HFFc6 (cell line): ENCODE data around the gene GRAMD4. TPM values are rescaled to one million over a fixed set of nuclear protein-coding genes. Genes with fewer than 3 reads are reported as not detected.

ENCODE experiments used
- DNase-seq: peaks from one replicate; pipeline ENCODE4 v3.0.0-alpha.2; 2018
- H3K27ac Mint-ChIP-seq: 2 replicates; pipeline ENCODE4 v1.8.0; 2020; ENCODE audit warnings: mild to moderate bottlenecking, mixed read lengths
- H3K27me3 Mint-ChIP-seq: 2 replicates; pipeline ENCODE4 v1.8.0; 2021; ENCODE audit warnings: mild to moderate bottlenecking, moderate library complexity, mixed read lengths; ENCODE audit not compliant: insufficient read depth
- H3K36me3 Mint-ChIP-seq: 2 replicates; pipeline ENCODE4 v1.8.0; 2021; ENCODE audit warnings: low read depth, mixed read lengths
- H3K4me1 Mint-ChIP-seq: 2 replicates; pipeline ENCODE4 v1.8.0; 2020; ENCODE audit warnings: low read depth, mixed read lengths
- H3K4me3 Mint-ChIP-seq: 2 replicates; pipeline ENCODE4 v1.8.0; 2020; ENCODE audit warnings: mild to moderate bottlenecking, moderate library complexity, mixed read lengths
- H3K9me3 Mint-ChIP-seq: 2 replicates; pipeline ENCODE4 v1.8.0; 2020; ENCODE audit warnings: mild to moderate bottlenecking, mixed read lengths
- total RNA-seq, 6 experiments: library from RNA; stranded (reverse); fragmentation: NEBNext Ultra II Directional; extraction: Animal tissue kit (Norgen Biotek cat#: 25700); gene quantifications; 2 replicates in 1 of 6; 3 replicates in 5 of 6; pipeline ENCODE4 v1.2.3, GENCODE V29; 2021
- TF ChIP-seq, protein P1 (sequence below): fragments of 200-600 bp; sonication (generic); IDR thresholded peaks from 2 replicates; pipeline ENCODE4 v1.5.0; 2021; ENCODE audit warnings: antibody characterized with exemption, mild to moderate bottlenecking

The GRAMD4 gene
- total RNA-seq, 6 experiments from 2014 or later, result 6.8 to 16.3 (median 9.5) TPM

DNA sequence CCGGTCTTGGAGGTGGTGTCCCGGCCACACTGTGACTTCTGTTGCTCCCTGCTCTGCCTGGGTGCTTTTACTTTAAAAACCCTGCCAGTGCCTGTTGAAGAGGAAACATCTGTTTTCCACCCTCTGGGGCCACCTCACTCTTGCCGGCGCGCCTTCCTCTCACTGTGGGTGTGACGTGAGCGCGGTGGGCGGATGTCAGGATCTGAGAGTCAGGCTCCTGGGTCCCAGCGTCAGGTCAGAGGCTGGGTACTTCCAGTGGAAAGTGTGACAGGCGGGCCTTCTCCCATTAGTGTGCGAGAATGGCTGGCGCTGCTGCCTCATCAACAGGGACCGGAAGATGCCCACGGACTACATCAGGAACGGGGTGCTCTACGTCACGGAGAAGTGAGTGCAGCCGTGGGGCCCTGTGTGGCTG lies 54.2 kb downstream of the GRAMD4 start:
- DNase-seq, result no peak
- Mint-ChIP-seq H3K4me3 (no peak overlapping the region), H3K9me3 (no peaks in the 10 kb centered on the region), H3K4me1 (no peaks in the 10 kb centered on the region), H3K27ac (no peak overlapping the region), H3K27me3 (no peaks in the 10 kb centered on the region; the same call in 1 of the 2 replicates), H3K36me3 (no peaks in the 10 kb centered on the region)
- TF ChIP-seq, protein P1, sequence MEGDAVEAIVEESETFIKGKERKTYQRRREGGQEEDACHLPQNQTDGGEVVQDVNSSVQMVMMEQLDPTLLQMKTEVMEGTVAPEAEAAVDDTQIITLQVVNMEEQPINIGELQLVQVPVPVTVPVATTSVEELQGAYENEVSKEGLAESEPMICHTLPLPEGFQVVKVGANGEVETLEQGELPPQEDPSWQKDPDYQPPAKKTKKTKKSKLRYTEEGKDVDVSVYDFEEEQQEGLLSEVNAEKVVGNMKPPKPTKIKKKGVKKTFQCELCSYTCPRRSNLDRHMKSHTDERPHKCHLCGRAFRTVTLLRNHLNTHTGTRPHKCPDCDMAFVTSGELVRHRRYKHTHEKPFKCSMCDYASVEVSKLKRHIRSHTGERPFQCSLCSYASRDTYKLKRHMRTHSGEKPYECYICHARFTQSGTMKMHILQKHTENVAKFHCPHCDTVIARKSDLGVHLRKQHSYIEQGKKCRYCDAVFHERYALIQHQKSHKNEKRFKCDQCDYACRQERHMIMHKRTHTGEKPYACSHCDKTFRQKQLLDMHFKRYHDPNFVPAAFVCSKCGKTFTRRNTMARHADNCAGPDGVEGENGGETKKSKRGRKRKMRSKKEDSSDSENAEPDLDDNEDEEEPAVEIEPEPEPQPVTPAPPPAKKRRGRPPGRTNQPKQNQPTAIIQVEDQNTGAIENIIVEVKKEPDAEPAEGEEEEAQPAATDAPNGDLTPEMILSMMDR, result no peak

DNA sequence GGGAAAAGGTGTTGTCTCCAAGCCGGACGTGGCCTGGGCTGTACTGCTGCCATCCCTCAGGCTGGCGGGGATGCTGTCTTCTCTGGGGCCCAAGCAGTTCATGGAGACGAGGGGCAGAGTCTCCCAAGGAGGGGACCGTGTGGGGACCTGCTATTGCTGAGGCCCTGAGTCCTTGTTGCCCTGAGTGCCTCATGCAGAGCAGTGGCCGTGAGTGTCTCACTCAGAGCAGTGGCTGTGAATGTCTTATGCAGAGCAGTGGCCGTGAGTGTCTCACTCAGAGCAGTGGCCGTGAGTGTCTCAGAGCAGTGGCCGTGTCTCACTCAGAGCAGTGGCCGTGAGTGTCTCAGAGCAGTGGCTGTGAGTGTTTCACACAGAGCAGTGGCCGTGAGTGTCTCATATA lies 54.7 kb downstream of the GRAMD4 start:
- Mint-ChIP-seq H3K4me1 (no peaks in the 10 kb centered on the region), H3K4me3 (no peak overlapping the region), H3K9me3 (no peaks in the 10 kb centered on the region), H3K36me3 (no peaks in the 10 kb centered on the region), H3K27me3 (no peaks in the 10 kb centered on the region; the same call in 1 of the 2 replicates), H3K27ac (no peak overlapping the region)
- DNase-seq, result no peak
- TF ChIP-seq, protein P1, result no peak

DNA sequence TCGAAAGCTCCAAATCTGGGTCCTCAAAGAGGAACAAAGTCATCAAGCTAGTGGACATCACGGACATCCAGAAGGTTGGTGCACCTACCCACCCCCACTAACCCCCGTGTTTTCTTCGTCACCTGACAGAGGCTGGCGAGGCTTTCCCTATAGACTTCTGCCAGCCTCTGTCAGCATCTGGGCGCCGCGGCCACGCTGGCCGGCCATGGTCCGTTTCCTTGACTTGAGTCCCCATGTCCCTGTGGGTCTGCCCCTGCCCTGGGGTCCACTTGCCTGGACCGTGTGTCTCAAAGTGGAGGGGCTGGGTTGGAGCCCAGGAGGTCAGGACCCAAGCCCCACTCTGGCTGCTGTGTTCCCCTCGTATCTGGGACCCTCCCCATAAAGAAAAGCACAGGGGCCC lies 55.3 kb downstream of the GRAMD4 start:
- DNase-seq, result no peak
- TF ChIP-seq, protein P1, result no peak
- H3K9me3 Mint-ChIP-seq, result no peaks in the 10 kb centered on the region
- no peaks in the 10 kb centered on the region for H3K36me3 Mint-ChIP-seq
- no peak overlapping the region for H3K27ac Mint-ChIP-seq
- no peaks in the 10 kb centered on the region for H3K4me1 Mint-ChIP-seq
- H3K4me3 Mint-ChIP-seq, result no peak overlapping the region
- H3K27me3 Mint-ChIP-seq, result no peaks in the 10 kb centered on the region; the same call in 1 of the 2 replicates

DNA sequence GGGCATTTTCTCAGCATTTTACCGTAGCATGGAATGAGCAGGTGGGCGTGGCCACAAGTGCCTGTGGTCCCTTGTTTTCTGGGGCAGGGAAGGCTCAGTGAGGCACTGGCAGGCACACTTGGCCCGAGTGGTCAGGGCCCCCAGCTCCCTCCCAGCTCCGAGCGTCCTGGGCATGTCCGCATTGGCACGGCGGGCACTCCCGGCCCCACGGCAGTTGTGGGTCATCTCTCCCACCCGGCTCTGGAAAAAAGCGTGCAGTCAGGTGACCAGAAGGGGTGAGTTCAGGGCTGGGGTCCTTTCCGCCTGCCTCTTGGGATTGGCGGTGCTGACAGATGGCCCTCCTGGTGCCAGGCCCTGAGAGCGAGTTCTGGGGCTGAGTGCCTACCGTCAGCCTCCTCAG lies 55.8 kb downstream of the GRAMD4 start:
- Mint-ChIP-seq H3K36me3 (no peaks in the 10 kb centered on the region), H3K27ac (no peak overlapping the region), H3K4me1 (no peaks in the 10 kb centered on the region), H3K9me3 (no peaks in the 10 kb centered on the region), H3K27me3 (no peaks in the 10 kb centered on the region; the same call in 1 of the 2 replicates), H3K4me3 (no peak overlapping the region)
- TF ChIP-seq, protein P1, result no peak
- DNase-seq, result no peak

DNA sequence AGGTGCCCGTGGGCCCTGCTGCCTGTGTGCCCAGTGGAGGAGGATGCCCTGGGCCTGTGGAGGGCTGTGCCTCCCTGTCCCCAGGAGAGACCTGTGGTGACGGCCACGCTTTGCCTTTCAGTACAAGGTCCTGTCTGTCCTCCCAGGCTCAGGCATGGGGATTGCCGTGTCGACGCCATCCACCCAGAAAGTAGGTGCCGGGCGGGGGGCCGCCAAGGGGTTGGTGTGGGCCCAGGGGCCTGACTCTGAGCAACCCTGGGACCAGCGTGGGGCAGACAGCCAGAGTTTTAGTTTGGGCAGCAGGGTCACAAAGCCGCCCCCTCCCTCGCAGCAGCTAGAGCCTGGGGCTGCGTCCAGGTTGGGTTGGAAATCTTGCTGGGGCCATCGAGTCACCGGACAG lies 56.3 kb downstream of the GRAMD4 start:
- Mint-ChIP-seq H3K36me3 (no peaks in the 10 kb centered on the region), H3K27ac (no peak overlapping the region), H3K4me1 (no peaks in the 10 kb centered on the region), H3K27me3 (no peaks in the 10 kb centered on the region; the same call in 1 of the 2 replicates), H3K4me3 (no peak overlapping the region), H3K9me3 (no peaks in the 10 kb centered on the region)
- DNase-seq, result no peak
- TF ChIP-seq, protein P1, result no peak

DNA sequence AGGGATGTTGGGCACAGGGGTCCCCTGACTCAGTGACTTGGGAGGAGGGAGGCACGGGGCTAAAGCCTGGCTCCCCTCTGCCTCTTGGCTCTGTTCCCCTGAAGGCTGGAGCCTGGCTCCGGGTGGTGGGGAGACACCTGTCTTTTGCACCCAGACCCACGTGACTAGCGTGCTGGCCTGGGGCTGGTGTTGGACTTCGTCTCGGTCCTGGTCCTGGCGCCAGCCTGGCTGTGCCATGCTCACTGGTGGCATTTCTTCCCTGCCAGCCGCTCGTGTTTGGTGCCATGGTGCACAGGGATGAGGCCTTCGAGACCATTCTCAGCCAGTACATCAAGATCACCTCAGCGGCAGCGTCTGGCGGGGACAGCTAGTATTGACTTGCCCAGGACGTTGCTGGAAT lies 56.7 kb downstream of the GRAMD4 start:
- TF ChIP-seq, protein P1, result no peak
- H3K36me3 Mint-ChIP-seq, result no peaks in the 10 kb centered on the region
- no peaks in the 10 kb centered on the region; the same call in 1 of the 2 replicates for H3K27me3 Mint-ChIP-seq
- no peaks in the 10 kb centered on the region for H3K9me3 Mint-ChIP-seq
- H3K4me1 Mint-ChIP-seq, result no peaks in the 10 kb centered on the region
- H3K4me3 Mint-ChIP-seq, result no peak overlapping the region
- H3K27ac Mint-ChIP-seq, result no peak overlapping the region
- no peak for DNase-seq
